GM12892 (cell line): Measurements from ENCODE around the gene DUS4L.

Experiments used
- DNase-seq: peaks from one replicate; pipeline ENCODE4 v3.0.0; 2011; ENCODE audit not compliant: insufficient read length
- FAIRE-seq: peaks from 2 replicates; lab custom pipeline; 2011; peaks lifted over from hg19 to GRCh38; lab: Jason Lieb, UNC
- POLR2A ChIP-seq: IDR thresholded peaks from 2 replicates; pipeline ENCODE4 v1.6.1; 2011; ENCODE audit warnings: low read depth, low read length, control low read depth
- POLR2AphosphoS5 ChIP-seq: IDR thresholded peaks from 2 replicates; pipeline ENCODE4 v1.6.1; 2011; ENCODE audit warnings: low read depth, low read length, control low read depth
- TAF1 ChIP-seq: IDR thresholded peaks from 2 replicates; pipeline ENCODE4 v1.6.1; 2011; ENCODE audit warnings: low read depth, mild to moderate bottlenecking, control low read depth, low read length, borderline replicate concordance

Gene DUS4L

GRCh38 chr7:107555893-107556292, 7.9 kb upstream of the DUS4L start:
- FAIRE-seq: no peak
- no peak for DNase-seq
- TF ChIP-seq POLR2A: no peak
- TF ChIP-seq POLR2AphosphoS5: no peak
- no peak for TF ChIP-seq TAF1

GRCh38 chr7:107559864-107560263, 3.9 kb upstream of the DUS4L start:
- DNase-seq (no peak), FAIRE-seq (no peak)
- TF ChIP-seq POLR2A: no peak
- TF ChIP-seq POLR2AphosphoS5: no peak
- TF ChIP-seq TAF1: no peak

- no peak for TF ChIP-seq POLR2AphosphoS5
- no peak for TF ChIP-seq POLR2A
- TF ChIP-seq TAF1: no peak
- no peak for DNase-seq
- FAIRE-seq: no peak
Measured at GRCh38 chr7:107560898-107561516, 2.8 kb upstream of the DUS4L start.

DNA sequence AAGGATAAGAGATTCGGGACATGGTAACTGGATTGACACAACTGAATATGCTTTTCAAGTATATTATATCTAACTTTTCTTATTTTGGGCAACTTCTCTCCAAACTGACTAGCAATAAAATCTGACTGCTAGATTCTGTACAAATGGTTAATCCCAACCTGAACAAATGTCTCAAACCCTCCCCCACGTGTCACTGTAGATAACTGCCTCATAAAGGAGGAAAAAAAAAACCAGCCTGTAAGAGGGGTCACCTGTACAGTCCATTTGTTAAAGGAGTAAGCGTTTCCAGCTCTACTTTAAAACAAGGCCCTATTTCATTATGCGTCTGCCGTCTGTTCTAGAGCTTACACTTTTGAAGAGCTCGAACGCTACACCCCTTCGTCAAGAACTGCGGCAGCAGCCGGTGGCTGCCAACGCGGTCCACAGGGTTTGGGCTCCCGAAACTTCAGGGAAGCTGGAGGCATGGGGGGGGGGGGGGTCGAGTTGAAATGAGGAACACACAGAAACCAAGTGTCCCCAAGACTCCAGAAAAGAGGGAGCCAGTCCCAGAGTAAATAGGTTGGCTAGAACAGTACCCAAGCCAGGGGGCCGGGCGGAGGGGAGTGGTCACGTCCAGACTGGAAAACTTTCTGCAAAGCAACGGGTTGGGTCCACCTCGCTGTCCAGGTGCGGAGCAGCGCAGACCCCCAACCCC, 543 bp upstream of the DUS4L start:
- FAIRE-seq (no peak), DNase-seq (no peak)
- no peak for TF ChIP-seq TAF1

DNA sequence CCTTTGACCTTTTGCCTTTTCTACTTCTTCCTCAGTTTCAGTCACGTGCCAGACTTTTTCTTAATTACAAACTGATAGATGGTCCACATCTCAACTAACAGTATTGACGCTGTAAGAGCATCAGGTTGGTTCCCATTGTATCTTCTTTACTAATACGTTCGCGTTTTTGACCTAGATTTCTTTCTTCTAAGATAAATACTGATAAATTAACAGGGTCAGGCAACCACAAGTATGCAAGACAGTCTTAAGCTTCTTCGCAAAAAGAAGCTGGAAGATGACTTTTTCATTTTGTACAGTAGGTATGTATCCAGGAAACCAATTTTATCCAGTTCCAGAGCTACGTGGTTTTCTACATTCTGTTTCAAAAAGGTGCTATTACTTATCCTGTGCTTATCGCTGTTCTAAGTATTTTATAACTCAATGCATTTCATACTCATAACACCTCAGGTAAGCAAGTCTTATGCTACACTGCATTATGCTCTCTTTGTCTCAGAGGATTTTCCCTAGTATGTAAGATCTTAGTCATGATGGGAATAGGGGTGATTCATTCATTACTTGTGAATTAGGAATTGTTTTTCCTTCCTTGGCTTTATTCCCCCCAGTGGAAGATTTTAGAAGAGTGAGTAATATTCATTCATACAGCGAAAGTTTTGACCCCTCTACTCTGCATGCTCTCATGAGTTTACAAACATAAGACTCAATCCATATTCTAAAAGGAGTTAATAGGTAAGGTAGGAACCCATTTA, 955 bp downstream of the DUS4L start:
- no peak for DNase-seq
- TF ChIP-seq POLR2A (no peak), TAF1 (no peak), POLR2AphosphoS5 (no peak)
- no peak for FAIRE-seq

- FAIRE-seq: no peak
- DNase-seq: no peak
- no peak for TF ChIP-seq POLR2A
- TF ChIP-seq TAF1: no peak
- TF ChIP-seq POLR2AphosphoS5: no peak
Measured at GRCh38 chr7:107570298-107570697, 6.5 kb downstream of the DUS4L start.

GRCh38 chr7:107573537-107573936, 9.8 kb downstream of the DUS4L start:
- no peak for TF ChIP-seq POLR2AphosphoS5
- no peak for TF ChIP-seq POLR2A
- TF ChIP-seq TAF1: no peak
- DNase-seq: no peak
- FAIRE-seq: no peak

GRCh38 chr7:107579554-107579884, 15.7 kb downstream of the DUS4L start:
- FAIRE-seq (peak; percentile 54), DNase-seq (no peak)
- TF ChIP-seq TAF1 (no peak), POLR2A (no peak), POLR2AphosphoS5 (no peak)

- FAIRE-seq (peak; percentile 81), DNase-seq (peak; percentile 72)
- peak; percentile 79; the same call in 1 of the 2 replicates for TF ChIP-seq POLR2A
- TF ChIP-seq TAF1: no peak
- peak; percentile 53 for TF ChIP-seq POLR2AphosphoS5
Measured at GRCh38 chr7:107579885-107580715, 16.3 kb downstream of the DUS4L start, which contains the start of gene BCAP29. Gene BCAP29, plus strand, starts transcription at chr7:107580246. Its CDS starts 527 bp downstream, at chr7:107580773.

- FAIRE-seq (no peak), DNase-seq (no peak)
- no peak for TF ChIP-seq POLR2A
- TF ChIP-seq TAF1: no peak
- TF ChIP-seq POLR2AphosphoS5: no peak
Measured at GRCh38 chr7:107580716-107581383, 17.1 kb downstream of the DUS4L start.

- no peak for FAIRE-seq
- TF ChIP-seq POLR2A (no peak), TAF1 (no peak), POLR2AphosphoS5 (no peak)
- DNase-seq: no peak
Measured at GRCh38 chr7:107581387-107582013, 17.7 kb downstream of the DUS4L start.
